GM15510 (cell line): ENCODE results near the gene LASP1NB.

ENCODE experiments used
- POLR2A ChIP-seq: IDR thresholded peaks from 3 replicates; pipeline ENCODE4 v1.6.1; 2011; ENCODE audit warnings: borderline replicate concordance; ENCODE audit not compliant: insufficient read length; ENCODE audit errors: extremely low read depth

The LASP1NB gene

DNA sequence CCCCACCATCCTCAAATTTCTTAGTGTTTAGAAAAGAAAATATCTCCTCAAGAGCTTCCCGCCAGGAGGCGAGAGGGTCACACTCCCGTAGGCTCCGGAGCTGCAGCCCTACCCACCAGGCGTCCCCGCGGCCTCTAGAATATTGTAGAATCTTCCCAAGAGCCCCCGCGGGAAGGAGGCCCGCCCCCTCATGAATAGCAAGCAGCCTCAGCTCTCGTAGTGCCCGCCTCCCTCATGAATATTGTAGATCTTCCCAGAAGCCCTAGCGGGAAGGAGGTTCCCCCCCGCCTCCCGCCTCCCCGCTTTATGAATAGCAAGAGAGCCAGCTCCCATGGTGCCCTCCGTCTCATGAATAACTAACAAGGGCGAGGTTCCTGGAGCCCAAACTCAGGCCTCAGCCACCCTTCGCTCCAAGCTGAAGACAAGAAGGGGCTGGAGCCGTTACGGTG is 41.9 kb downstream of the LASP1NB start, which contains the start of gene FBXO47:
FBXO47 (minus strand) TSS at position 114 of the 449 bp plus-strand sequence. CDS start 4,378 bp downstream, outside the sequence.
- no peak for TF ChIP-seq POLR2A

DNA sequence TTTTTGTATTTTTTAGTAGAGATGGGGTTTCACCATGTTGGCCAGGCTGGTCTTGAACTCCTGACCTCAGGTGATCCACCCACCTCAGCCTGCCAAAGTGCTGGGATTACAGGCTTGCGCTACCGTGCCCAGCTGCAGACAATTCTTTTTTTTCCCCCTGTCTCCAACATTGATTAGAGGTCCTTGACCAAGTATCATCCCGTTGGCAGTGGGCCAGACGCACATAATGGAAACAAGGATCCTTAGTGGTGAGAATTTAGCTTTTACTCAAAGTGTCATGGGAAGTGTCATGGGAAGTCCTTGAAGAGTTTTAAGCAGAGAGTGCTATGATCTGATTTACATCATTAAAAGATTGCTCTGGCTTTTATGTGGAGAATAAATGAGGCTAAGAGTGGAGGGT is 43.9 kb downstream of the LASP1NB start:
- TF ChIP-seq POLR2A = no peak

DNA sequence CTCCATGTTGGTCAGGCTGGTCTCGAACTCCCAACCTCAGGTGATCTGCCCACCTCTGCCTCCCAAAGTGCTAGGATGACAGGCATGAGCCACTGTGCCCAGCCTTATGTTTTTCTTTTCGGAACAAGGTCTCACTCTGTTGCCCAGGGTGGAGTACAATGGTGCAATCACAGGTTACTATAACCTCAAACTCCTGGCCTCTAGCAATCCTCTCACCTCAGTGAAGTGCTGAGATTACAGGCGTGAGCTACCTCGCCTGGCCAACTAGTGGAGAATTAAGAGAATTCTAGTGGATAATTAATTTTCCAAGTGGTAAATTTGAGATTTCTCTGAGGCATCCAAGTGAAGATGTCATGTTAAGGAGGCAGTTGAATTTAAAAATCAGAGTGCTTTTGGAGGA is 44.7 kb downstream of the LASP1NB start:
- TF ChIP-seq POLR2A = no peak

DNA sequence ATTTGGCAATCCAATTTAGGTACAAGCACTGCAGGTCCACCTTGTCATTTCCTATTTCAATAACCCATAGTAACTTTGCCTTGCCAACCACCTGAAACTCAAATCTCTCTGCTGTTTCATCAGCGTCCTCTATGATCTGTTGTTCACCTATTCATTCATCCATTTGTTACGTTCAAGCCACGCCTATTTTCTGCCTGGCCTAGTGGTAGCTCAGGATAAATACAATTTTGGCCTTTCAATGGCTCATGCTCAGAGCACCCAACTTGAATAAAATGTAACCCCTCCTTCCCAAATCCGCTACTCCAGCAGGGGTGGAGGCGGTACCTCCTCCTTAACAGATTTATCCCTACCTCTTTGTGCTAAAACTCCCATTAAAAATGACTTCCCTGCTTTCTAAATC is 45.4 kb downstream of the LASP1NB start:
- TF ChIP-seq POLR2A = no peak

DNA sequence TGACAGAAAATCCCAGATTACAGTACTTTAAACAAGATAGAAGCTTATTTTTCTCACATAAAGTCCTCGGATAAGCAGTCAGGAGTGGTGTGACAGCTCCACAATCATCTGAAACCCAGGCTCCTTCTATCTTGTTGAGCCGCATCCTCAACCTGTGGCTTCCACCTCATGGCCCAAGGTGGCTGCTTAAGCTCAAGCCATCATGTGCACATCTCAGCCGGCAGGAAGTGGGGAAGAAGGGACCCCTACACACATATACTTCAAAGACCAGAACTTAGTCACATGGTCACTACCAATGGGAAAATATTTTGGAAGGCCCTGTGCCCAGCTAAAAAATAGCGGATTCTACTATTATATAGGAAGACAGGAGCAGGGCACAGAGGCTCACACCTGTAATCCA is 52.8 kb downstream of the LASP1NB start:
- TF ChIP-seq POLR2A = no peak
